Activated CD8-positive, alpha-beta T cell treated with anti-CD3 and anti-CD28 coated beads, Interleukin-2, amount 10 ng/mL, durations not matched to agents 7 days and 5 days (primary cell): ENCODE measurements around the gene EGFLAM. TPM values are rescaled to one million over a fixed set of nuclear protein-coding genes. Genes with fewer than 3 reads are reported as not detected.
"Not testable (repeated sequence)": the region's sequence is repeated elsewhere in the genome, so short reads cannot be mapped to it uniquely, and the experiment has no call there.

Experiments used
- ATAC-seq: fragments of 150-1000 bp; cut with Tn5 transposase; one replicate; pipeline ENCODE4 v1.10.0; 2021; ENCODE audit warnings: moderate library complexity
- CTCF ChIA-PET: fragments of 350-600 bp; sonication (Branson Sonifier 250); formaldehyde crosslinking; loops from one replicate; lab custom pipeline; 2021; ENCODE audit warnings: antibody characterized with exemption; lab: Charles Lee
- POLR2A ChIA-PET: fragments of 350-600 bp; sonication (Branson Sonifier 250); formaldehyde crosslinking; loops from one replicate; lab custom pipeline; 2021; ENCODE audit warnings: antibody characterized with exemption; lab: Charles Lee
- DNase-seq: peaks from one replicate; pipeline ENCODE4 v3.0.0-alpha.2; 2020
- H3K27ac Mint-ChIP-seq: one replicate; pipeline ENCODE4 v1.8.0; 2021; ENCODE audit warnings: mild to moderate bottlenecking, mixed read lengths
- H3K27me3 Mint-ChIP-seq: one replicate; pipeline ENCODE4 v1.8.0; 2021; ENCODE audit warnings: low read depth, mixed read lengths
- H3K36me3 Mint-ChIP-seq: one replicate; pipeline ENCODE4 v1.8.0; 2021; ENCODE audit warnings: low read depth, mixed read lengths
- H3K4me1 Mint-ChIP-seq: one replicate; pipeline ENCODE4 v1.8.0; 2021; ENCODE audit warnings: low read depth, mixed read lengths
- H3K4me3 Mint-ChIP-seq: one replicate; pipeline ENCODE4 v1.8.0; 2021; ENCODE audit warnings: mild to moderate bottlenecking, mixed read lengths
- H3K9me3 Mint-ChIP-seq: one replicate; pipeline ENCODE4 v1.8.0; 2022; ENCODE audit warnings: mixed read lengths; ENCODE audit not compliant: insufficient read depth
- total RNA-seq, 2 experiments: library from RNA; stranded (reverse); gene quantifications; one replicate each; pipeline ENCODE4 v1.2.3, GENCODE V29; 2021

Gene EGFLAM
- total RNA-seq, 2 experiments from 2014 or later = not detected

DNA sequence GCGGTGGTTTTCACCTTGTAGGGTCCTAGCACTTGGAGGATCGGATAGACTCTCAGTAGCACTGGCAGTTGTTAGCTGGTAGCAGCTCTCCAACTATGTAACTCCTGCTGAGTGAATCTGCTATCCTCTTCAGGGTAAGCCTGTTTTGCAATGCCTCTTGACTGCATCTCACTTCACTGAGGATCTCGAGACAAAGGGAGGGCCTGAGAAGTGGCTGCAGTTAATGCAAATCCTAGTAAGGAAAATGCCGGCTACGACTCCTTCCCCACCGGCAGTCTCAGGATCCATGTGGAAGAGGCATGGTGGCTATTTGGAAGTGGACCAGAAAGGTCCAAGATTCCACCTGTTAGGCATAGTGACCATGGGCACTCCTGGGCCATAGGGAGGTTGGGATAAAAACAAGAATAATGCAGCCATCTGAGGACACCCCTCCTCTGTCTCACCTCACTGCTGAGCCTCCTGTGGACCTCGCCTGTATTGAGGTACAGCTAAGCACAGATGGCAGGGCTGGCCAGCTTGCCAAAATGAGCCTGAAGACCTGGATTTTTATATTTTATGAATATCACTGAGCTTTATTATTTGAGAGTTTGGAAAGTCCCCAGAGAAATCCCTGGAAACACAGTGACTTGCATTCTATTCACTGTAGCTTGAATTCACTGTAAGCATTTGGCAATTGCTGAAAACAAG is 152.1 kb downstream of the EGFLAM start:
- CTCF ChIA-PET = interaction anchor here (0.7 kb wide), 1 partner anchor 441 kb away, joined by 3 read pairs; no protein-coding TSS in a partner anchor
- DNase-seq = no peak
- H3K4me1 Mint-ChIP-seq = no peaks in the 10 kb centered on the region
- POLR2A ChIA-PET = no interaction called here
- H3K9me3 Mint-ChIP-seq = no peaks in the 10 kb centered on the region
- H3K27me3 Mint-ChIP-seq = peaks cover 4% of the 10 kb centered on the region
- ATAC-seq = no peak
- H3K4me3 Mint-ChIP-seq = no peak overlapping the region
- H3K36me3 Mint-ChIP-seq = no peaks in the 10 kb centered on the region
- H3K27ac Mint-ChIP-seq = no peak overlapping the region

- no peaks in the 10 kb centered on the region for H3K9me3 Mint-ChIP-seq
- CTCF ChIA-PET = interaction anchor here (2.2 kb wide), 1 partner anchor 28 kb away, joined by 7 read pairs; no protein-coding TSS in a partner anchor
- no peak overlapping the region for H3K4me3 Mint-ChIP-seq
- H3K36me3 Mint-ChIP-seq = no peaks in the 10 kb centered on the region
- DNase-seq (no peak), ATAC-seq (no peak)
- peaks cover 11% of the 10 kb centered on the region for H3K27me3 Mint-ChIP-seq
- no peaks in the 10 kb centered on the region for H3K4me1 Mint-ChIP-seq
- H3K27ac Mint-ChIP-seq = no peak overlapping the region
- POLR2A ChIA-PET = no interaction called here
These were observed 155.3 kb downstream of the EGFLAM start for GRCh38 chr5:38413696-38414095.

DNA sequence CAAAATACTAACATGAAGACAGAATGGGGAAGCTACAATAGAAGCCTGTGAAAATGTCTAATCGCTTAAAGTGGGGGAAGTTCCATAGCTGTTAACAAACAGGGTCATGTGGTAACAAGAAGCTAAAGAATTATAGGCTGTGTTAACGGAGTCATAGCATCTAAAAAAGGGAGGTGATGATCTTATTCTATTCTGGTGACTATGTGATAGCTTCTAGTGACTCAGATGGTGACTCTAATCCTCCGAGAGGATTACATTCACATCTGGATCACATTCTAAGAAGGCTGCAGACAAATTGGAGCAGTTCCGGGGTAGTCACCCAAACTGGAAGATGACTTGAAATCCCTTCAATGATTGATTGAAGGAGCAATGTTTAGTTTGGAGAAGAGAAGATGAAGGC is 156.0 kb downstream of the EGFLAM start:
- no peak for ATAC-seq

GRCh38 chr5:38415772-38416171 is 157.4 kb downstream of the EGFLAM start:
- DNase-seq, POLR2A ChIA-PET, H3K4me3 Mint-ChIP-seq, ATAC-seq, H3K36me3 Mint-ChIP-seq, H3K9me3 Mint-ChIP-seq, H3K4me1 Mint-ChIP-seq, H3K27ac Mint-ChIP-seq: not testable (repeated sequence)
- H3K27me3 Mint-ChIP-seq = peaks cover 12% of the 10 kb centered on the region
- CTCF ChIA-PET = interaction anchor here (1.1 to 1.7 kb wide), 3 partner anchors 19 to 394 kb away, joined by 3 to 4 read pairs (median 4); no protein-coding TSS in a partner anchor

More for the DNA sequence above, 156.0 kb downstream of the EGFLAM start:
- Mint-ChIP-seq H3K27ac (no peak overlapping the region), H3K36me3 (no peaks in the 10 kb centered on the region), H3K4me1 (no peaks in the 10 kb centered on the region), H3K9me3 (no peaks in the 10 kb centered on the region), H3K27me3 (peaks cover 12% of the 10 kb centered on the region), H3K4me3 (no peak overlapping the region)
- CTCF ChIA-PET = interaction anchor here (2.2 kb wide), 1 partner anchor 27 kb away, joined by 7 read pairs; no protein-coding TSS in a partner anchor
- POLR2A ChIA-PET = no interaction called here
- DNase-seq = no peak

- no peak for ATAC-seq
- H3K27me3 Mint-ChIP-seq = peaks cover 24% of the 10 kb centered on the region
- ChIA-PET POLR2A (no interaction called here), CTCF (no interaction called here)
- H3K36me3 Mint-ChIP-seq = no peaks in the 10 kb centered on the region
- H3K4me3 Mint-ChIP-seq = no peak overlapping the region
- DNase-seq = no peak
- no peak overlapping the region for H3K27ac Mint-ChIP-seq
- H3K4me1 Mint-ChIP-seq = no peaks in the 10 kb centered on the region
- H3K9me3 Mint-ChIP-seq = no peaks in the 10 kb centered on the region
These were observed 159.3 kb downstream of the EGFLAM start for GRCh38 chr5:38417658-38418017.

DNA sequence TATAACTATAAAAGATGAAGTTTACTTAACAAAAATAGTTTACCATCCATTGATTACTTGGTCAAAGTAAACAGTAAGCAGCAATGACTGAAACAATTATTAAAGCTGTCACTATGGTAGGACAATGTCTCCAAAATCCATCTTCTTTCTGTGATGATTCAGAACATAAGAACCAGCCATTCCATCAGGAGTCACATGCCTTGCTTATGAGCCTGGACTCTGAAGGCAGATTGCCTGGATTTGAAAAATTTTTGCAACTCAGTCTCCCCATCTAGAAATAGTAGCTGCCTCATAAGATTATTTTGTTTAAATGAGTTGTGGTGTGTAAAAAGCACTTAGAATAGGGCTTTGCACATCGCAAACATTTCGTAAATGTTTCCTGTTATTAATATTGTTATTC is 161.9 kb downstream of the EGFLAM start:
- H3K36me3 Mint-ChIP-seq = no peaks in the 10 kb centered on the region
- no peak overlapping the region for H3K27ac Mint-ChIP-seq
- ChIA-PET CTCF (interaction anchor here (0.8 to 5.5 kb wide), 19 partner anchors 11 to 500 kb away, joined by 3 to 36 read pairs (median 4); no protein-coding TSS in a partner anchor), POLR2A (no interaction called here)
- H3K4me1 Mint-ChIP-seq = no peaks in the 10 kb centered on the region
- H3K9me3 Mint-ChIP-seq = no peaks in the 10 kb centered on the region
- no peak overlapping the region for H3K4me3 Mint-ChIP-seq
- no peak for DNase-seq
- peaks cover 28% of the 10 kb centered on the region for H3K27me3 Mint-ChIP-seq
- ATAC-seq = no peak

DNA sequence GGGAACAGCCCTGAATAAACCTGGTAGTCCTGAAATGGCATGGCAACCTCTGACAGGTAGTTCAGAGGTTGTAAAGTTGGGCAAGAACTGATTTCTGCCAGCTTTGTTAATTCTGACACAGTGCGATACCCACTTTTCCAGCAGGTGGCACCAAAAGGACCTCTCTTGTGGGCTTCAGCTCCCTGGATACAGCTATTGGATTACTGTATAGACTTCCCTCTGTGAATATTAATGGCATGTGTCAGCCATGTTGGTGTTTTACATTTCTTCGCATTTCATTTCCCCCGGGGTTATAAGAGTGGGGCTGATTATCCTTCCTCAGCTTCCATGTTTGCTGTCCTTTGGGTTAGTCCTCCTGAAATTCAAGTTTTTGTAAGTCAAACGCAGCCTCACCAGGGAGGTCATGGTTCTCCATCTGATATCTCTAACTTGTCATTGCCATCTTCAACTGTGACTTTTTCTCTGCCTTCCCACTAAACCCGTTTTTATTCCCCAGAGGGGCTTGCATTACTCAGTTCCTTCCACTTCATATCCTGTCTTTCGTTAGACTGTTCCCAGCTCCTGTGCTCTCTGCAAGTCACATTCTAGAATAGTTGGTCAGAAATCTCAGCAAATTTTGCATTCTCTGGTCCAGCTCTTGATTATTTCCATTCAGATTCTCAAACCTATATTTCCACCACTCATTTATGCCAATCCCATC is 162.5 kb downstream of the EGFLAM start:
- no peak for ATAC-seq

GRCh38 chr5:38422622-38423021 is 164.3 kb downstream of the EGFLAM start:
- H3K9me3 Mint-ChIP-seq = no peaks in the 10 kb centered on the region
- ATAC-seq = no peak
- ChIA-PET POLR2A (no interaction called here), CTCF (interaction anchor here (4.0 to 5.5 kb wide), 2 partner anchors 19 to 386 kb away, joined by 34 to 36 read pairs; no protein-coding TSS in a partner anchor)
- no peak overlapping the region for H3K27ac Mint-ChIP-seq
- H3K36me3 Mint-ChIP-seq = no peaks in the 10 kb centered on the region
- H3K27me3 Mint-ChIP-seq = peaks cover 24% of the 10 kb centered on the region
- H3K4me1 Mint-ChIP-seq = peaks cover 12% of the 10 kb centered on the region
- no peak for DNase-seq
- H3K4me3 Mint-ChIP-seq = no peak overlapping the region

More for the DNA sequence above, 162.5 kb downstream of the EGFLAM start:
- Mint-ChIP-seq H3K9me3 (no peaks in the 10 kb centered on the region), H3K27me3 (peaks cover 26% of the 10 kb centered on the region), H3K4me3 (no peak overlapping the region), H3K4me1 (no peaks in the 10 kb centered on the region), H3K27ac (no peak overlapping the region), H3K36me3 (no peaks in the 10 kb centered on the region)
- ChIA-PET CTCF (interaction anchor here (0.8 to 5.5 kb wide), 22 partner anchors 10 to 501 kb away, joined by 3 to 36 read pairs (median 4); no protein-coding TSS in a partner anchor), POLR2A (no interaction called here)
- DNase-seq = peak; percentile 47

GRCh38 chr5:38423276-38424147 is 165.2 kb downstream of the EGFLAM start:
- Mint-ChIP-seq H3K27ac (no peak overlapping the region), H3K4me1 (peaks cover 16% of the 10 kb centered on the region), H3K36me3 (no peaks in the 10 kb centered on the region), H3K9me3 (no peaks in the 10 kb centered on the region), H3K4me3 (no peak overlapping the region), H3K27me3 (peaks cover 26% of the 10 kb centered on the region)
- POLR2A ChIA-PET = no interaction called here
- ATAC-seq (no peak), DNase-seq (no peak)
- CTCF ChIA-PET = interaction anchor here (4.0 to 5.5 kb wide), 2 partner anchors 18 to 385 kb away, joined by 34 to 36 read pairs; no protein-coding TSS in a partner anchor

- H3K4me1 Mint-ChIP-seq = peaks cover 16% of the 10 kb centered on the region
- DNase-seq = no peak
- no peak overlapping the region for H3K27ac Mint-ChIP-seq
- CTCF ChIA-PET = interaction anchor here (1.2 kb wide), 1 partner anchor 327 kb away, joined by 3 read pairs; no protein-coding TSS in a partner anchor
- ATAC-seq = no peak
- no peaks in the 10 kb centered on the region for H3K36me3 Mint-ChIP-seq
- peaks cover 27% of the 10 kb centered on the region for H3K27me3 Mint-ChIP-seq
- H3K9me3 Mint-ChIP-seq = no peaks in the 10 kb centered on the region
- POLR2A ChIA-PET = no interaction called here
- H3K4me3 Mint-ChIP-seq = no peak overlapping the region
These were observed 166.0 kb downstream of the EGFLAM start for GRCh38 chr5:38424148-38425060.
